MCF 10A (cell line): Measurements from ENCODE around the gene TMEM131L. TPM values are rescaled to one million over a fixed set of nuclear protein-coding genes. Genes with fewer than 3 reads are reported as not detected.
"Not testable (repeated sequence)": the region's sequence is repeated elsewhere in the genome, so short reads cannot be mapped to it uniquely, and the experiment has no call there.

Experiments used
- BruUV-seq: library from RNA; stranded (reverse); fragments of 400-500 nt; replicated peaks from 2 replicates; lab custom pipeline; 2021; lab: Mats Ljungman, UMichigan
- CTCF ChIA-PET: fragments of 300-600 bp; sonication (Branson Sonifier 250); formaldehyde crosslinking; extraction: SDS; loops from one replicate; lab custom pipeline; 2021; ENCODE audit warnings: antibody characterized with exemption, inconsistent platforms; lab: Yijun Ruan, JAX
- POLR2A ChIA-PET: fragments of 300-600, 350-650 bp; sonication (Branson Sonifier 250); formaldehyde crosslinking; extraction: SDS; loops from one replicate; lab custom pipeline; 2020; ENCODE audit warnings: antibody characterized with exemption, inconsistent platforms; lab: Yijun Ruan, JAX
- DNase-seq: peaks from one replicate; pipeline ENCODE4 v3.0.0-alpha.2; 2018; ENCODE audit not compliant: unreplicated experiment
- H3K27ac Mint-ChIP-seq: one replicate; pipeline ENCODE4 v1.8.0; 2022; ENCODE audit warnings: mild to moderate bottlenecking, low read depth, mixed read lengths; ENCODE audit not compliant: unreplicated experiment
- H3K27me3 Mint-ChIP-seq: one replicate; pipeline ENCODE4 v1.8.0; 2022; ENCODE audit warnings: mixed read lengths; ENCODE audit not compliant: insufficient read depth, unreplicated experiment
- H3K36me3 Mint-ChIP-seq: one replicate; pipeline ENCODE4 v1.8.0; 2022; ENCODE audit warnings: mild to moderate bottlenecking, moderate library complexity, mixed read lengths; ENCODE audit not compliant: insufficient read depth, unreplicated experiment
- H3K4me1 Mint-ChIP-seq: one replicate; pipeline ENCODE4 v1.8.0; 2022; ENCODE audit warnings: mixed read lengths; ENCODE audit not compliant: insufficient read depth, unreplicated experiment
- H3K4me3 Mint-ChIP-seq: one replicate; pipeline ENCODE4 v1.8.0; 2022; ENCODE audit warnings: mild to moderate bottlenecking, moderate library complexity, mixed read lengths; ENCODE audit not compliant: unreplicated experiment
- H3K9me3 Mint-ChIP-seq: one replicate; pipeline ENCODE4 v1.8.0; 2022; ENCODE audit warnings: mixed read lengths; ENCODE audit not compliant: unreplicated experiment
- intact Hi-C: fragments of 100-400 bp; cut with micrococcal nuclease; formaldehyde crosslinking; loops from 2 replicates; pipeline ENCODE4 v1.14.1; 2022
- total RNA-seq: library from RNA; stranded (reverse); gene quantifications from 2 replicates; pipeline ENCODE4 v1.2.3, GENCODE V29; 2022
- TF ChIP-seq, protein P1 (sequence below): fragments of 200-600 bp; IDR thresholded peaks from one replicate; pipeline ENCODE4 v1.8.0; 2022; ENCODE audit warnings: antibody characterized with exemption, mild to moderate bottlenecking; ENCODE audit not compliant: unreplicated experiment

TMEM131L gene
- total RNA-seq, 1 experiment from 2014 or later: 10.1 TPM

- TF ChIP-seq, protein P1, sequence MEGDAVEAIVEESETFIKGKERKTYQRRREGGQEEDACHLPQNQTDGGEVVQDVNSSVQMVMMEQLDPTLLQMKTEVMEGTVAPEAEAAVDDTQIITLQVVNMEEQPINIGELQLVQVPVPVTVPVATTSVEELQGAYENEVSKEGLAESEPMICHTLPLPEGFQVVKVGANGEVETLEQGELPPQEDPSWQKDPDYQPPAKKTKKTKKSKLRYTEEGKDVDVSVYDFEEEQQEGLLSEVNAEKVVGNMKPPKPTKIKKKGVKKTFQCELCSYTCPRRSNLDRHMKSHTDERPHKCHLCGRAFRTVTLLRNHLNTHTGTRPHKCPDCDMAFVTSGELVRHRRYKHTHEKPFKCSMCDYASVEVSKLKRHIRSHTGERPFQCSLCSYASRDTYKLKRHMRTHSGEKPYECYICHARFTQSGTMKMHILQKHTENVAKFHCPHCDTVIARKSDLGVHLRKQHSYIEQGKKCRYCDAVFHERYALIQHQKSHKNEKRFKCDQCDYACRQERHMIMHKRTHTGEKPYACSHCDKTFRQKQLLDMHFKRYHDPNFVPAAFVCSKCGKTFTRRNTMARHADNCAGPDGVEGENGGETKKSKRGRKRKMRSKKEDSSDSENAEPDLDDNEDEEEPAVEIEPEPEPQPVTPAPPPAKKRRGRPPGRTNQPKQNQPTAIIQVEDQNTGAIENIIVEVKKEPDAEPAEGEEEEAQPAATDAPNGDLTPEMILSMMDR: no peak
- intact Hi-C loops: no loop called here
- BruUV-seq: no TSS peak
- Mint-ChIP-seq H3K36me3 (no peaks in the 10 kb centered on the region), H3K4me3 (no peak overlapping the region), H3K4me1 (peaks cover 10% of the 10 kb centered on the region), H3K27me3 (no peaks in the 10 kb centered on the region), H3K9me3 (no peaks in the 10 kb centered on the region), H3K27ac (no peak overlapping the region)
- POLR2A ChIA-PET: interaction anchor here (0.7 kb wide), 1 partner anchor 220 kb away, joined by 3 read pairs; no protein-coding TSS in a partner anchor
- CTCF ChIA-PET: interaction anchor here (0.5 to 0.6 kb wide), 3 partner anchors 8 to 250 kb away, joined by 3 read pairs; no protein-coding TSS in a partner anchor
- DNase-seq: no peak
These were observed 41.3 kb downstream of the TMEM131L start for GRCh38 chr4:153507310-153508073.

DNA sequence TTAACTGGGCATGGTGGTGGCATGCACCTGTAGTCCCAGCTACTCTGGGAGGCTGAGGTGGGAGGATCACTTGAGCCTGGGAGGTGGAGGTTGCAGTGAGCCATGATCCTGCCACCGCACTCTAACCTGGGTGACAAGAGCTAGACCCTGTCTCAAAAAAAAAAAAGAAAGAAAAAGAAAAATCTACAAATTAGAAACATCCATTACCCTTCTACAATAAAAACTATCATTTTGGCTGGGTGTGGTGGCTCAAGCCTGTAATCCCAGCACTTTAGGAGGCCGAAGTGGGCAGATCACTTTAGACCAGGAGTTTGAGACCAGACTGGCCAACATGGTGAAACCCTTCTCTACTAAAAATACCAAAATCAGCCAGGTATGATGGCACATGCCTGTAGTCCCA is 43.1 kb downstream of the TMEM131L start:
- H3K27ac Mint-ChIP-seq, DNase-seq, H3K27me3 Mint-ChIP-seq, H3K36me3 Mint-ChIP-seq, BruUV-seq, POLR2A ChIA-PET, H3K9me3 Mint-ChIP-seq, intact Hi-C loops, H3K4me3 Mint-ChIP-seq: not testable (repeated sequence)
- CTCF ChIA-PET: interaction anchor here (0.6 kb wide), 1 partner anchor 366 kb away, joined by 3 read pairs; no protein-coding TSS in a partner anchor
- peaks cover 28% of the 10 kb centered on the region for H3K4me1 Mint-ChIP-seq

DNA sequence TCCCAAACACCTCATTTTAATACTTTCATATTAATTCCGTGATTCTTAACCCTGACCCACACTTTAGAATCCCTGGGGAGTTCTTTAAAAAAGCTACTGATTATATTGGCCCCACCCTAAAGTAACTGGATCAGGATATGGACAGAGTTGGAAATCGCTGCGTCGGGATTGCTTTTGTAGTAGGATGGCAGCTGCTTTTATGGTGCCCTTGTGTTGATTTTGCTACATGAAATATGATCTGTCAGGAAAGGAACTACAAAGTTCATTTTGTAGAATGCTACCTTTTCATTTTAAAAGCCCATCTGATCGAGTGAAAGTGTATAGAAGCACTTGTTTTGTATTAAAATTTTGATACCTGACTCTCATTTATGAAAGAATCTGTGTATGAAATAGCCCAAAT is 43.6 kb downstream of the TMEM131L start:
- TF ChIP-seq, protein P1: no peak
- H3K36me3 Mint-ChIP-seq: no peaks in the 10 kb centered on the region
- H3K4me3 Mint-ChIP-seq: no peak overlapping the region
- ChIA-PET CTCF (no interaction called here), POLR2A (no interaction called here)
- intact Hi-C loops: no loop called here
- no peaks in the 10 kb centered on the region for H3K9me3 Mint-ChIP-seq
- no peak for DNase-seq
- peaks cover 29% of the 10 kb centered on the region for H3K4me1 Mint-ChIP-seq
- no peaks in the 10 kb centered on the region for H3K27me3 Mint-ChIP-seq
- no peak overlapping the region for H3K27ac Mint-ChIP-seq
- BruUV-seq: no TSS peak

DNA sequence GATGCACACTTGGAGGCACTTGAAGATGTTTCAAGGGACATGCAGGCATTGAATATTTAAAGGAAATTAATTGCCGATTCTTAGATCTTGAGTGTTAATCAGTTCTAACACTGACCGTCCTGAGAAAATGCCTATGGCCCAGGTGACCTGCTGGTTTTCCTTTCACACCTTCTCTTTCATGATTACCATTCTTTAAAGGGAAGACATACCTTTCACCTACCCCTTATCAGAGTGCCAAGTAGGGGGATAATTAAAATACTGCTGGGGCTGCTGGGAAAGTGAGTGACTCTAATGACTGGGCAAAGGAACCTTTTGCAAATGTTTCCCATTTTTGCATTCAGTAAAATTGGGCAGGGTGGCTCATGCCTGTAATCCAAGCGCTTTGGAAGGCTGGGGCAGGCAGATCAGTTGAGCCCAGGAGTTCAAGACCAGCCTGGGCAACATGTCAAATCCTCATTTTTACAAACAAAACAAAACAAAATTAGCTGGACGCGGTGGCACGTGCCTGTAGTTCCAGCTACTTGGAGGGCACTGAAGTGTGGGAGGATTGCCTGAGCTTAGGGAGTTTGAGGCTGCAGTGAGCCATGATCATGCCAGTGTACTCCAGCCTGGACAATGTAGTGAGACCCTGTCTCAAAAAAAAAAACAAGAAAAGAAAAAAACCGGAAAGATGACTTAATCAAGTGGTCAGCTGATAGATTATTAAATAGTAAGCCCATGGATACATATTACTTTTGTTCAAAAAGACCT is 44.3 kb downstream of the TMEM131L start:
- BruUV-seq: no TSS peak
- no peak for DNase-seq
- Mint-ChIP-seq H3K27ac (no peak overlapping the region), H3K9me3 (no peaks in the 10 kb centered on the region), H3K36me3 (no peaks in the 10 kb centered on the region), H3K4me3 (no peak overlapping the region), H3K27me3 (no peaks in the 10 kb centered on the region), H3K4me1 (peaks cover 34% of the 10 kb centered on the region)
- CTCF ChIA-PET: no interaction called here
- POLR2A ChIA-PET: no interaction called here
- intact Hi-C loops: no loop called here
- TF ChIP-seq, protein P1: no peak
